GM03348 (cell line): ENCODE data around the gene RPUSD2.

Experiments
- DNase-seq: peaks from one replicate; pipeline ENCODE4 v3.0.0; 2012; ENCODE audit warnings: low spot score

RPUSD2 gene

DNA sequence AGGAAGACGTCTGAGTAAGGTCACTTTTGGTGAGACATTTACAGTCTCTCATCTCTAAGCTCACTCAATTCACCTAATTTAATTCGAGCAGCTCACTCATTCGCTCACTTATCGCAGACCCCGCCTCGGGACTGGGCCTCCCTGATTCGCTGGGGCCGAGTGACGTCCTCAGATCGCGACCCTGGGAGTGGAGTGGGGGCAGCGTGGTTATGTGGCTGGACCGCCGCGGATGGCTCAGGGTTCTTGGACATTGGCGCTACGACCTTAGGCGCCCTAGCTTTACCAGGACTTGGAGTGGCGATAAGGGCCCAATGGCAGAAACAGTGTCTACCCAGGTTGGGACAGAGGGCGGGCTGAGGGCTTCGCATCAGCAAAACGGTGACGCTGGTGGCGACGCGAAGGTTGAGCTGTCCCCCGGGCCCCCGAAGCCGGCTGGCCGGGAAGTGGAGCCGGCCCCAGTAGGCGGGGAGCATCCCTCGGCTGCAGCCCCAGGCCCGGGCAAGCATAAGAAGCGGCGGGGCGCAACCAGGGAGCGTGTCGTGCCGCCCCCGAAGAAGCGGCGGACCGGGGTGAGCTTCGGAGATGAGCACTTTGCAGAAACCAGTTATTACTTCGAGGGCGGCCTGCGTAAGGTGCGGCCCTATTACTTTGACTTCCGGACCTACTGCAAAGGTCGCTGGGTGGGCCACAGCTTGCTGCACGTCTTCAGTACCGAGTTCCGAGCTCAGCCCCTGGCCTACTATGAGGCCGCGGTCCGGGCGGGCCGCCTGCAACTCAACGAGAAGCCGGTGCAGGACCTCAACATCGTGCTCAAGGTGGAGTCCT is at the start of gene RPUSD2:
Gene RPUSD2, plus strand, starts transcription at position 171 of the 825 bp plus-strand sequence. Its CDS starts 39 bp downstream, at position 210.
- DNase-seq: peak; percentile 97

DNA sequence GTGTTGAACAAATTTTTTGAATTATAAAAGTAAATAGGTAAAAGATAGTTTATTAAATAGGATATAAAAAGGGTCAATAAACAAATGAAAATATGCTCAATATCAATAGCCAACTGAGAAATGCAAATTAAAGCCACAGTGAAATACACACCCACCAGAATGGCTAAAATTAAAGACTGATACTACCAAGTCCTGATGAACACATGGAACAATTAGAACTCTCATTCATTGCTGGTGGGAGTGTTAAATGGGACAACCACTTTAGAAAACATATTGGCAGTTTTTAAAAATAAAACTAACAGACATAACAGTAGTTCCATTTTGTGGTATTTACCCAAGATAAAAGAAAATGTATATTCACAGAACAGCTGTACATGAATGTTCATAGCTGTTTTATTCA is 45.5 kb upstream of the RPUSD2 start:
- no peak for DNase-seq

DNA sequence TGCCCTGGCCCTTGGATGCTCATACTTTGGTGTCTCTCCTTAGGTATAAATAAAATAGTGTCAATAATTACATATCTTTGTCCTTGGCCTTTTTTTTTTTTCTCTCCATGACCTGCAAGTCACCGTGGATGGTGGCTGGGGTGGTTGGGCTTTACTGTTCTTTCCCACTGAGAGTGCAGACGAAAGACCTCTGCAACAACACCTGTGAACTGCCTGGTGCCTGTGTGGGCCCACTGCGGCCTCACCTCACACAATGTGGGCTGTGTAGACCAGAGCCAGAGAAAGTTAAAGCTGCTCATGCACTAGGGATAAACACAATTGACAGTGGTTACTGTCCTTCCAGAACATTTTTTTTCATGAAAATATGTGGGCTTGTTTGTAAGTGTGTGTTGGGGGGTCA is 43.2 kb upstream of the RPUSD2 start:
- no peak for DNase-seq

DNA sequence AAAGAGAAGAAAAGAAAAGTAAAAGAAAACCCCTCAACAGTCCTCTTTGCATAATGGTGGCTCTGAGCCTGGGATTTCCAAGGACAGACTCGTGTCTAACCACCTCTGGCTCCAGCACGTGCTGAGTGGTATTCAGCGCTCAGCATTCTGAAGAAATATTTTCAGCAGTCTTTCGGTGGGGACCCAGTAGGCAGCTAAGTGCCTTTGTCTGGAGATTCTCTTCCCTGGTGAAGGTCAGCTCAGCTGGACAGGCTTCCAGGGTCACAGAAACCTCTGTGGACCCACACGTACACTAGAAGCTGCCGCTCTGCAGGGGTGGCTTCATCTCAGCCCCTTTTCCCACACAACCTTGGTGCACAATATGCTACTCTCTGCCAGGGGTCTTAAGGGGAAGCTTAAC is 40.3 kb upstream of the RPUSD2 start:
- no peak for DNase-seq

GRCh38 chr15:40533763-40534364 is 35.2 kb upstream of the RPUSD2 start:
- DNase-seq: no peak

DNA sequence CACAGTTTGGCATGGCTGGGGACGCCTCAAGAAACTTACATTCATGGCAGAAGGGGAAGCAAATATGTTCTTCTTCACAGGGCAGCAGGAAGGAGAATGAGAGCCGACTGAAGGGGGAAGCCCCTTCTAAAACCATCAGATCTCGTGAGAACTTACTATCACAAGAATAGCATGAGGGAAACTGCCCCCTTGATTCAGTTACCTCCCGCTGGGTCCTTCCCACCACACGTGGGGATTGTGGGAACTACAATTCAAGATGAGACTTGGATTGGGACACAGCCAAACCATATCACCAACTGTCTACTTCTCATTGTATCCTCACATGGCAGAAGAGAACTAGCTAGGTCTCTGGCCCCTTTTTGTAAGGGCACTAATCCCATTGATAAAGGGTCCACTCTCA is 34.7 kb upstream of the RPUSD2 start:
- no peak for DNase-seq

- no peak for DNase-seq
These were observed 32.6 kb upstream of the RPUSD2 start for GRCh38 chr15:40536501-40536900.

- no peak for DNase-seq
These were observed 30.1 kb upstream of the RPUSD2 start for GRCh38 chr15:40538976-40539375.

DNA sequence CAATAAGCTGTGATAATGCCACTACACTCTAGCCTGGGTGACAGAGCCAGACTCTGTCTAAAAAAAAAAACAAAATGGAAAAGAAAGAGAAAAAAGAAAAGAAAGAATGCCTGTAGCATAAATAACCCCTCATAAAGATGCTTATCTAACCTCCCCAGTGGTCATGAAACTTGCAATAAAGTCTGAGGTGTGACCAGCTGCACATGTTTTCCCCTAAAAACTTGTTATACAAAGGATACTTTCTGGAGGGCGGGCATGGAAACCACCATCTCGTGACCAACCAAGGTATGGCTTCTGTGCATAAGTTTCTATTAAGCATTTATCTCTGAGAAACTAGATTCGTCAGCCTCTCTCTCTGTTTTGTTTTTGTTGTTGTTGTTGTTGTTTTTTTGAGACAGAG is 26.0 kb upstream of the RPUSD2 start:
- DNase-seq: no peak

- no peak for DNase-seq
These were observed 25.3 kb upstream of the RPUSD2 start for GRCh38 chr15:40543631-40544294.

DNA sequence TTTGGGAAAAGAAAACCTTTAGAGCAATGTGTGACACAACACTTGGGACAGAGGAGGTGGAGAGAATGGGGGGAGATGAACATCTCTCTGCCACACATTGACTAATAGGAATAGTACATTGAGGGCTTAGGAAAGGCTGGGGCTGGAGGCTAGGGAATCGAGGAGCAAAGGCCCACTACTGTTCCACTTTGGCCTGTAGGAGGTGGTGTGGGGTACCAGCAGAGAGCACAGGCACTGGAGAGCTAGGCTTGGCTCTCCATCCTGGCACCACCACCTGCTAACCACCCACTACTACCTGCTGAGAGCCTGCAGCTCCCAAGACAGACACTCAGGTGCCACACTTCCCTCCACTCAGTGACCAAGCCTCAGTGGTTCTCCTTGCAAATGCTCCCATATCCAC is 23.6 kb upstream of the RPUSD2 start:
- no peak for DNase-seq

GRCh38 chr15:40548610-40549009 is 20.5 kb upstream of the RPUSD2 start:
- no peak for DNase-seq

- DNase-seq: no peak
These were observed 19.2 kb upstream of the RPUSD2 start for GRCh38 chr15:40549894-40550293.

GRCh38 chr15:40550341-40551037 is 18.6 kb upstream of the RPUSD2 start:
- no peak for DNase-seq

- DNase-seq: no peak
These were observed 15.0 kb upstream of the RPUSD2 start for GRCh38 chr15:40554161-40554525.

DNA sequence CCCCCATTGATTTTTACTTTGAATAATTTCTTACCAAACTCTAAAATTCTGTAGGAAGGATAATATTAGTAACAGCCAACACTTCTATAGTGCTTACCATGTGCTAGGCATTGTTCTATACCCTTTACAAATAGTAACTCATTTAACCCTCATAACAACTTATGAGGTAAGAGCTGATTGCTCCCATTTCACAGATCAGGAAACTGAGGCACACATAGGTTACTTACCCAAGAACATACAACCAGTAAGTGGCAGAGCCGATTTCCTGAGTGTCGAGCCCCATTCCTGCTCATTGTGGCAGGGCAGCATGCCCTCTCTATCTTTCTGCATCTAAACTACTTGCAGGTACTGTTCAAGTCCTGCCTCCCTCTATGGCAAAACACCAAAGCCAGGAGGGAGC is 13.2 kb upstream of the RPUSD2 start:
- DNase-seq: no peak

DNA sequence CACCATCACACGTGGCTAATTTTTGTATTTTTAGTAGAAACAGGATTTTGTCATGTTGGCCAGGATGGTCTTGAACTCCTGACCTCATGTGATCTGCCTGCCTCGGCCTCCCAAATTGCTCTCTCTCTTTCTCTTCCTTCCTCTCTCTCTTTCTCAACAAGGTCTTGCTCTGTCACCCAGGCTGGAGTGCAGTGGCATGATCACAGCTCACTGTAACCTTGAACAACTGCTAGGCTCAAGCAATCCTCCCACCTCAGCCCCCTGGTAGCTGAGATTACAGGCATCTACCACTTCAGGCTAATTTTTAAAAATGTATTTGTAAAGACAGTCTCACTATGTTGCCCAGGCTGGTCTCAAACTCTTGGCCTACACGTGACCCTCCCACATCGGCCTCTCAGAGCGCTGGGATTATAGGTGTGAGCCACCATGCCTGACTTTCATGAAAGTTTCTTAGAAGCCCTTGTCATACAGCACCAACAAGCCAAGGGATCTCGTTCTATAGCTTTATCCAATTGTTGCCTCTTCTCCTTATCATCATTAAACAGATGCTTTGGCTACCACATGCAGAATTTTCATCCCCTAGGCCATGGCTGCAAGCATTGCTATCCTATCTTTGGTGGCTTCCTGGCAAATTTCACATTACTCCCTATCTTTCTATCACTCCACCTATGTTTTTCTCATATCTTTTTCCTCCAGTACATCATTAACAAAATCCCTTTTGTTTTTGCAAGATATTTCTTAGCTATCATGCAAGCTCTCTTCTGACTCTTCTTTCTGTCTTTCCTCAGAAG is 10.0 kb upstream of the RPUSD2 start:
- no peak for DNase-seq

GRCh38 chr15:40562691-40563090 is 6.4 kb upstream of the RPUSD2 start:
- no peak for DNase-seq

GRCh38 chr15:40563426-40563825 is 5.7 kb upstream of the RPUSD2 start:
- DNase-seq: no peak

DNA sequence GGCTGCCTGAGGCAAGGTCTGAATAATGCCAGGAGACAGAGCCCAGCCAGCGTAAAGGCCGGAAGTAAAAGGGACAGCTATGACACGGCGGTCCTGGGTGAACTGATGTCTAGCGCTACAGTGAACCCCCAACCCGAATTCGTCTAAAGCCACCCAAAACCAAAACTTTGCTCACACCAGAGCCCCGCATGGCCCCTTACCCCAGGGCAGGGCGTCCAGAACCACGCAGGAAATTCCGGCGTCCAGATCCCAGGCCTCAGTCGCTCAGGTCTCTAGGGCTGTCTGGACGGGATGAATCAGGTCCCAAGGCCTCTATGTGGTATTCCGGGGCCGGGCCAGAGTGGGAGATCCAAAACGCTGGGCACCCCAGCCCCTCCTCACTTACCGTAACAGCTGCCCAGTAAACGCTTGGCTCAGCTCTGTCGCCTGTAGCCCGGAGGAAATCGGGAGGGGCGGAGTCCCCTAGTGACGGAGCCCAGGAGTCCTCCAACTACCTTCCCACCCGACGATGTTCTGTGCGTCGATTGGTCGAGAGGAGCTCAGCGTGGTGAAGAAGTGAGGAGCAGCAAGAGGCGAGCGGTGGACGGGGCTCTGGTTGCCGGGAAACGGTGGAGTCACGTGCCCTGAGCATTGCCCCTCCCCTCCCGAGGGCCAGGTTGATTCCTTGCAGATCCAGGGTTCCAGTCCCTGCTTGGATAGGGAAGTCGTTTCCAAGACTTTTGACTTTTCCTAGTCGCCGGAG is 4.3 kb upstream of the RPUSD2 start, which contains the start of gene CCDC32:
Gene CCDC32, minus strand, starts transcription at position 452 of the 742 bp plus-strand sequence. CDS start 2,027 bp downstream, outside the sequence.
- peak; percentile 99 for DNase-seq
